ENCODE results near the gene TSPAN5. TPM values are rescaled to one million over a fixed set of nuclear protein-coding genes. Genes with fewer than 3 reads are reported as not detected.

Gene TSPAN5
- total and polyA plus RNA-seq, 2 donors = 4.7 to 10.3 TPM

DNA sequence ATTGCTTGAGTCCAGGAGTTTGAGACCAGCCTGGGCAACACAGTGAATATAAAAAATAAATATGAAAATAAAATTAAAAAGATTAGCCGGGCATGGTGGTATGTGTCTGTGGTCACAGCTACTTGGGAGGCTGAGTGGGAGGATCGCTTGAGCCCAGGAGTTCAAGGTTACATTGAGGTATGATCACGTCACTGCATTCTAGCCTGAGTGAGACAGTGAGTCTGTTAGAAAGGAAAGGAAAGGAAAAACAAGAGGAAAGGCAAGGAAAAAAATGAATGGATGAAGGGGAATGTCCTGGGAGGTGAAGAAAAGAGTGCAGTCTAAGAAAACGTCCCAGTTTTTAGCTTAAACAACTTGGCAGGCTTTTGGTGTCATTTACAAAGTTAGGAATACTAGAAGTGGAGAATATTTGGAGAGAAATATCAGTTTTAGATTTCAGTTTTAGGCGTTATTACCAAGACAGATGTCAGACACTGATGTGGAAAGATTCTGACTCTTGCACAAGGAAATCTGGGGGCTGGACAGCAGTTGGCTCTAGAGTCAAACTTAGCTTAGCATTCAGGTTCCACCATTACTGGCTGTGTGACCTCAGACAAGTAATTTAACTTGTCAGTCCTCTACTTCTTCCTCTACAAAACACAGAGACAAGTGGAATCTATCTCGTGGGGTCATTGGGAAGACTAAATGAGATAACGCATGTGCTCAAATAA lies 139.0 kb downstream of the TSPAN5 start:
- H3K9me3 ChIP-seq (ENCODE audit: control insufficient read depth in 2 of 2, insufficient read depth in 1 of 2, low read length in 1 of 2) = no peaks in the 10 kb centered on the region
- 96% methylated on average over 7 of the region's 7 CpGs for WGBS
- H3K27ac ChIP-seq (ENCODE audit: low read depth in 1 of 2, low read length in 1 of 2) = no peak overlapping the region
- peaks cover 2 to 20% of the 10 kb centered on the region in 2 donors for H3K4me1 ChIP-seq (ENCODE audit: control insufficient read depth in 2 of 2, insufficient read depth in 2 of 2, low read length in 2 of 2)
- no peaks in the 10 kb centered on the region for H3K36me3 ChIP-seq (ENCODE audit: control insufficient read depth in 2 of 2, insufficient read depth in 2 of 2, low read length in 1 of 2)
- no peak overlapping the region for H3K4me3 ChIP-seq (ENCODE audit: low read length in 2 of 2)
- DNase-seq (ENCODE audit: low read depth in 6 of 9, low spot score in 9 of 9) = no peak
- H3K27me3 ChIP-seq (ENCODE audit: control insufficient read depth in 2 of 2, insufficient read depth in 1 of 2, low read length in 1 of 2) = no peaks in the 10 kb centered on the region

DNA sequence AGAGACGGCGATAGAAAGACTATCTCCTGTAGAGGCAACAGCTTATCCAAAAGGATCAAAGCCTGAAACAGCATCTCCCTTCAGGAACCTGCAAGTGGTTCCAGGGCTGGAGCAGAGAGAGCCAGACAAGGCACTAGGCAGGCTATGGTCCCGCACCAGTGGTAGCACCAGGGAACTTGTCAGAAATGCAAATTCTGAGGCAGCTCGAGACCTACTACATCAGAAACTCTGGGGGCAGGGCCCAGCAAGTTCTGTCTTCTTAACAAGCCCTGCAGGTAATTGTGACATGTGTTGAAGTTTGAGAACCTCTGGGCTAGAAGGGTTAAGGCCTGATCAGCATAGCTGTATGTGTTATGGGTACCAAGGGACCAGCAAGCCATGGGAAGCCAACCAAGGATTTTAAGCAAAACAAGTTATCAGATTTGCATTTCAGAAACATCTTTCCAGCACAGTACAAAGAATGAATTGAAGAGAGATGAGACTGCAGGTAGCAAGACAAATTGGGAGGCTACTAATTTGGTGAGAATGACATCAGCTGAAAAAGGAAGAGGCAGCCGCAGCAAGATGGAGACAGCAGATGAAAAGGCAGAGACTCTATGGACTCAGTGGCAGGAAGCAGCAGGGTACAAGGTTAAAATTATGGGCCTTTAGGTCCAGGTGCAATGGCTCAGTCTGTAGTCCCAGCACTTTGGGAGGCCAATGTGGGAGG lies 139.7 kb downstream of the TSPAN5 start:
- 96% methylated on average over 5 of the region's 5 CpGs for WGBS
- H3K4me1 ChIP-seq (ENCODE audit: control insufficient read depth in 2 of 2, insufficient read depth in 2 of 2, low read length in 2 of 2) = peaks cover 2 to 20% of the 10 kb centered on the region in 2 donors
- H3K27ac ChIP-seq (ENCODE audit: low read depth in 1 of 2, low read length in 1 of 2) = no peak overlapping the region
- no peaks in the 10 kb centered on the region for H3K36me3 ChIP-seq (ENCODE audit: control insufficient read depth in 2 of 2, insufficient read depth in 2 of 2, low read length in 1 of 2)
- no peak for DNase-seq (ENCODE audit: low read depth in 6 of 9, low spot score in 9 of 9)
- no peak overlapping the region for H3K4me3 ChIP-seq (ENCODE audit: low read length in 2 of 2)
- H3K27me3 ChIP-seq (ENCODE audit: control insufficient read depth in 2 of 2, insufficient read depth in 1 of 2, low read length in 1 of 2) = no peaks in the 10 kb centered on the region
- H3K9me3 ChIP-seq (ENCODE audit: control insufficient read depth in 2 of 2, insufficient read depth in 1 of 2, low read length in 1 of 2) = no peaks in the 10 kb centered on the region

DNA sequence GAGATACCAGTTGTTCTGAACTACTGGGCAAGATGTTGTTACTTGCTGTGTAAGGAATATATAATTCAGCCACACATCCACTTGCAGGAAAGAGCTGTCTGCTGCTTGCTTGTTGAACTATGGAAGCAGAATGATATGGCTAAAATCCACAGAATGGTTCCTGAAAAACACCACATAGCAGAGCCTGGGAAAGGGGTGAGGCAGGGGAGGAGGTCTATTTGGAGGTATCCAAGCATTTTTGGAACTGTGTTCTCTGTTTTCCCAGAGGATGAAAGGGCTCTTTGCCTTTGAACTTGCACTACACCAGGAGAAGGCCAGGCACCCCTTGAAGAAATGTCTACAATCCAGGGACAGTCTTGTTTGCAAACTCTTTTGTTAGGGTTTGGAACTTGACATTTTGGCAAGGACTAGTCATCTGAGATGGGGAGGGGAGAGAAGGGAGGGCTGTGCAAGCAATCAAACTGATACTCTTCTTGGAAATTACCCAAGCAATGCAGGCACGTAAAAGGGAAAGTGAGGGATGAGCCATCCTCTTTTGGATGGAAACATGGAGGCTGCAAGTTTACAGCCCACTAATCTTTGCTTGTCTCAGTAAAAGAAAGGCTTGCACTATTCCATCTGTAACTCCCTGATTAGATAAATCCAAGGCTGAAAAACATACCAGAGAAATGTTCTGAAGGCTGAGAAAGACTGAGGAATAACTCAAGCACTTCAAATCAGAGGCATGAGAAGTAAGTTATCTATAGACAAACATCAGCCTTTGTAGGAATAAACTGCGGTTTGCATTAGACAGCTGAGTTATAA lies 141.0 kb downstream of the TSPAN5 start:
- DNase-seq (ENCODE audit: low read depth in 6 of 9, low spot score in 9 of 9) = no peak

DNA sequence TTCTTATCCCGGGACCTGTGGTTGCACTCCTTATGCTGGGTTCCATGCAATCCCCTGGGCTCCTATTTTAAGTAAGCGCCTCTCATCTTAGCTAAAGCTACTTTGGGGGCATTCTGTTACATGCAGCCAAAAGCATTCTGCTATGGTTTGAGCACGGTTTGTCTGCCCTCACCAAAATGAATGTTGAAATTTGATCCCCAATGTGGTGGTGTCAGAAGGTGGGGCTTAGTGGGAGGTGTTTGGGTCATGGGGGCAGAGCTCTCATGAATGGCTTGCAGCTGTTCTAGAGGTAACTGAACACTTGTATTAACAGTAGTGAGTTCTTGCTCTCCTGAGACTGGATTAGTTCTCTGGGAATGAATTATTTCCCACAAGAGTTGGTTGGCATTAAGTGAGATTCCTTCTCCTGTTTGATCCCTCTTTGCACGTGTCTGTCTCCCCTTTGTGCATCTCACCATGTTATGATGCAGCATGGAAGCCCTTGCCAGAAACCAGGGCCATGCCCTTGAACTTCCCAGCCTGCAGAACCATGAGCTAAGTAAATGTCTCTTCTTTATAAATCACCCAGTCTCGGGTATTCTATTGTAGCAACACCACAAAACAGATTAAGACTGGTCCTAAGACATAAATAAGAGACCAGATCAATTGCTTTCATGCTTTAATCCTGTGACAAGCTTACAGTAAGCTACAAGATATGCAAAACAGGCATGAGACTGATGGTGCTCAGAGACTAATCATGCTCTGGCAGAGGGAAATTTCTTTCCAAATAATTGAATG lies 141.8 kb downstream of the TSPAN5 start:
- H3K27ac ChIP-seq (ENCODE audit: low read depth in 1 of 2, low read length in 1 of 2) = no peak overlapping the region
- no peaks in the 10 kb centered on the region for H3K36me3 ChIP-seq (ENCODE audit: control insufficient read depth in 2 of 2, insufficient read depth in 2 of 2, low read length in 1 of 2)
- DNase-seq (ENCODE audit: low read depth in 6 of 9, low spot score in 9 of 9) = no peak
- H3K4me3 ChIP-seq (ENCODE audit: low read length in 2 of 2) = no peak overlapping the region
- no peaks in the 10 kb centered on the region for H3K9me3 ChIP-seq (ENCODE audit: control insufficient read depth in 2 of 2, insufficient read depth in 1 of 2, low read length in 1 of 2)
- H3K27me3 ChIP-seq (ENCODE audit: control insufficient read depth in 2 of 2, insufficient read depth in 1 of 2, low read length in 1 of 2) = no peaks in the 10 kb centered on the region
- WGBS = 94% methylated on average over 5 of the region's 5 CpGs
- peaks cover 2 to 18% of the 10 kb centered on the region in 2 donors for H3K4me1 ChIP-seq (ENCODE audit: control insufficient read depth in 2 of 2, insufficient read depth in 2 of 2, low read length in 2 of 2)

More for the DNA sequence above, 141.0 kb downstream of the TSPAN5 start:
- WGBS = 92% methylated on average over 2 of the region's 2 CpGs
- H3K27me3 ChIP-seq (ENCODE audit: control insufficient read depth in 2 of 2, insufficient read depth in 1 of 2, low read length in 1 of 2) = no peaks in the 10 kb centered on the region
- H3K9me3 ChIP-seq (ENCODE audit: control insufficient read depth in 2 of 2, insufficient read depth in 1 of 2, low read length in 1 of 2) = no peaks in the 10 kb centered on the region
- no peak overlapping the region for H3K27ac ChIP-seq (ENCODE audit: low read depth in 1 of 2, low read length in 1 of 2)
- no peaks in the 10 kb centered on the region for H3K36me3 ChIP-seq (ENCODE audit: control insufficient read depth in 2 of 2, insufficient read depth in 2 of 2, low read length in 1 of 2)
- peaks cover 2 to 20% of the 10 kb centered on the region in 2 donors for H3K4me1 ChIP-seq (ENCODE audit: control insufficient read depth in 2 of 2, insufficient read depth in 2 of 2, low read length in 2 of 2)
- no peak overlapping the region for H3K4me3 ChIP-seq (ENCODE audit: low read length in 2 of 2)

DNA sequence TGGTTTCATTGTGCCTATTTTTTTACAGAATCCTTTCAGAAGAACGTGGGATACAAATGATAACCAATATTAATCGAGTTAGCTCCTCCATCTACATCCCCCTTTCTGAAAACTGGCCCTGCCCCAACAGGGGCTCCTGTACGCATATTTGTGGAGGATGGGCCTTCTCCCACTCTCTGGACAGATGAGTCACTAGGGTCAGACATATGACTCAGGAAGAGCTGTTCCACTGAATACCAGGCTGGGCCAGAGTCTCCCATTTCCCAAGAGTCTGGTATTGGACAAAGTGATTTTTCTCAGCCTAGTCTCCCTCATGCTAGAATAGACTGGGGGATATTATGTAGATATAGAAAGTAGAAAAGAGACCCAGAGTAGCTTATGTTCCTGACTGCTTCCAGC lies 142.4 kb downstream of the TSPAN5 start:
- DNase-seq (ENCODE audit: low read depth in 6 of 9, low spot score in 9 of 9) = no peak
- WGBS = 96% methylated on average over 3 of the region's 3 CpGs
- H3K4me1 ChIP-seq (ENCODE audit: control insufficient read depth in 2 of 2, insufficient read depth in 2 of 2, low read length in 2 of 2) = peaks cover 4 to 18% of the 10 kb centered on the region in 2 donors
- no peaks in the 10 kb centered on the region for H3K27me3 ChIP-seq (ENCODE audit: control insufficient read depth in 2 of 2, insufficient read depth in 1 of 2, low read length in 1 of 2)
- no peaks in the 10 kb centered on the region for H3K36me3 ChIP-seq (ENCODE audit: control insufficient read depth in 2 of 2, insufficient read depth in 2 of 2, low read length in 1 of 2)
- no peak overlapping the region for H3K27ac ChIP-seq (ENCODE audit: low read depth in 1 of 2, low read length in 1 of 2)
- no peak overlapping the region for H3K4me3 ChIP-seq (ENCODE audit: low read length in 2 of 2)
- H3K9me3 ChIP-seq (ENCODE audit: control insufficient read depth in 2 of 2, insufficient read depth in 1 of 2, low read length in 1 of 2) = no peaks in the 10 kb centered on the region

- peaks cover 10 to 23% of the 10 kb centered on the region in 2 donors for H3K4me1 ChIP-seq (ENCODE audit: control insufficient read depth in 2 of 2, insufficient read depth in 2 of 2, low read length in 2 of 2)
- 62% methylated on average over 1 of the region's 1 CpG for WGBS
- no peaks in the 10 kb centered on the region for H3K27me3 ChIP-seq (ENCODE audit: control insufficient read depth in 2 of 2, insufficient read depth in 1 of 2, low read length in 1 of 2)
- no peak overlapping the region for H3K4me3 ChIP-seq (ENCODE audit: low read length in 2 of 2)
- no peak overlapping the region for H3K27ac ChIP-seq (ENCODE audit: low read depth in 1 of 2, low read length in 1 of 2)
- H3K9me3 ChIP-seq (ENCODE audit: control insufficient read depth in 2 of 2, insufficient read depth in 1 of 2, low read length in 1 of 2) = no peaks in the 10 kb centered on the region
- no peaks in the 10 kb centered on the region for H3K36me3 ChIP-seq (ENCODE audit: control insufficient read depth in 2 of 2, insufficient read depth in 2 of 2, low read length in 1 of 2)
- DNase-seq (ENCODE audit: low read depth in 6 of 9, low spot score in 9 of 9) = no peak
These were observed 143.0 kb downstream of the TSPAN5 start for GRCh38 chr4:98515470-98515809.

DNA sequence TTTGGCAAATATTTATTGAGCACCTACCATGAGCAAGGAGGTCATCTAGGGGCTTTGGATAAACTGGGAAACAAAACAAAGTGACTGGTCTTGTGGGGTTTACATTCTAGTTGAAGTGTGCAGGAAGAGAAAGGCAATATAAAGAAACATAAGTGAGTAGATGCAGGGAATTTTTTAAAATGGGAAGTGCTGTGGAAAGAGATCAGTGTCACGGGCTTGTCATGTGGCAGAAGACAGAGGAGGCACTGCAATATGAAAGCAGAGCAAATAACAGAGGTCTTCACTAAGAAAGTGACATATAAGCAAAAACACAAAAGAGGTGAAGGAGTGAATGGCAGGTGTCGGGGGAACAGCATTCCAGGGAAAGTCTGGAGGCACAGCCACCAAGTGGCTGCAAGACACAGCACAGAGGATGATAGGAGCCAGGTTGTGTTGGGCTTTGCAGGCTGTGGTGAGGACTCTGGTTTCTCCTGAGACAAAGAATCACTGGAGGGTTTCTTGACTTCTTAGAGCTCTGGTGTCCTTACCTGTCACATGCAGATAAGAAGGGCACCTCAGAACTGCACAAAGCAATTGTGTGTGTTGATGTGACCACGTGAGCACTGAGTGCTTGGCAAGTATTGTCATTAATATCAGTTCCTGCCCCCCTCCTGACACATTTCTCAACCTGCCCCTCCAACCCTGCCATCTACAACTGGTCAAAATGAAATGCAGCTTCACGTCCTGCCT lies 143.5 kb downstream of the TSPAN5 start:
- peaks cover 14 to 26% of the 10 kb centered on the region in 2 donors for H3K4me1 ChIP-seq (ENCODE audit: control insufficient read depth in 2 of 2, insufficient read depth in 2 of 2, low read length in 2 of 2)
- no peak for DNase-seq (ENCODE audit: low read depth in 6 of 9, low spot score in 9 of 9)
- H3K4me3 ChIP-seq (ENCODE audit: low read length in 2 of 2) = no peak overlapping the region
- H3K9me3 ChIP-seq (ENCODE audit: control insufficient read depth in 2 of 2, insufficient read depth in 1 of 2, low read length in 1 of 2) = no peaks in the 10 kb centered on the region
- no peak overlapping the region for H3K27ac ChIP-seq (ENCODE audit: low read depth in 1 of 2, low read length in 1 of 2)
- WGBS = 94% methylated on average over 4 of the region's 4 CpGs
- H3K27me3 ChIP-seq (ENCODE audit: control insufficient read depth in 2 of 2, insufficient read depth in 1 of 2, low read length in 1 of 2) = no peaks in the 10 kb centered on the region
- no peaks in the 10 kb centered on the region for H3K36me3 ChIP-seq (ENCODE audit: control insufficient read depth in 2 of 2, insufficient read depth in 2 of 2, low read length in 1 of 2)

- no peaks in the 10 kb centered on the region for H3K27me3 ChIP-seq (ENCODE audit: control insufficient read depth in 2 of 2, insufficient read depth in 1 of 2, low read length in 1 of 2)
- H3K9me3 ChIP-seq (ENCODE audit: control insufficient read depth in 2 of 2, insufficient read depth in 1 of 2, low read length in 1 of 2) = no peaks in the 10 kb centered on the region
- 92% methylated on average over 3 of the region's 3 CpGs for WGBS
- H3K4me3 ChIP-seq (ENCODE audit: low read length in 2 of 2) = no peak overlapping the region
- H3K36me3 ChIP-seq (ENCODE audit: control insufficient read depth in 2 of 2, insufficient read depth in 2 of 2, low read length in 1 of 2) = no peaks in the 10 kb centered on the region
- H3K27ac ChIP-seq (ENCODE audit: low read depth in 1 of 2, low read length in 1 of 2) = no peak overlapping the region
- DNase-seq (ENCODE audit: low read depth in 6 of 9, low spot score in 9 of 9) = no peak
- peaks cover 14 to 15% of the 10 kb centered on the region in 2 donors for H3K4me1 ChIP-seq (ENCODE audit: control insufficient read depth in 2 of 2, insufficient read depth in 2 of 2, low read length in 2 of 2)
These were observed 145.5 kb downstream of the TSPAN5 start for GRCh38 chr4:98512918-98513317.

All from thymus (tissue), 11 donors.